ENCODE measurements around the gene CFDP1.
"Not testable (repeated sequence)": the region's sequence is repeated elsewhere in the genome, so short reads cannot be mapped to it uniquely, and the experiment has no call there.

Gene CFDP1

GRCh38 chr16:75289189-75289588 is 144.1 kb downstream of the CFDP1 start:
- H3K4me1 ChIP-seq = peaks cover 28% of the 10 kb centered on the region
- H3K9ac ChIP-seq = no peak overlapping the region
- no peak overlapping the region for H3K4me3 ChIP-seq
- no peaks in the 10 kb centered on the region for H3K9me3 ChIP-seq
- H3K27me3 ChIP-seq = peaks cover 47% of the 10 kb centered on the region
- peaks cover 86% of the 10 kb centered on the region for H4K20me1 ChIP-seq
- no peak overlapping the region for H3K27ac ChIP-seq
- H3K36me3 ChIP-seq = peaks cover 54% of the 10 kb centered on the region
- H3K4me2 ChIP-seq = peak overlapping the region; percentile 80
- no peak for TF ChIP-seq Cebpa-rat (IDR thresholded peaks at IDR 0.05)

- peaks cover 49% of the 10 kb centered on the region for H3K36me3 ChIP-seq
- H3K4me2 ChIP-seq = peak overlapping the region; percentile 80
- H3K4me1 ChIP-seq = peaks cover 28% of the 10 kb centered on the region
- no peaks in the 10 kb centered on the region for H3K9me3 ChIP-seq
- H3K4me3 ChIP-seq = no peak overlapping the region
- H4K20me1 ChIP-seq = peaks cover 81% of the 10 kb centered on the region
- no peak overlapping the region for H3K9ac ChIP-seq
- H3K27me3 ChIP-seq = peaks cover 47% of the 10 kb centered on the region
- no peak overlapping the region for H3K27ac ChIP-seq
- no peak for TF ChIP-seq Cebpa-rat (IDR thresholded peaks at IDR 0.05)
These were observed 144.6 kb downstream of the CFDP1 start for GRCh38 chr16:75288596-75289120.

GRCh38 chr16:75288181-75288580 is 145.1 kb downstream of the CFDP1 start:
- Histone ChIP-seq H3K4me1 (peaks cover 28% of the 10 kb centered on the region), H3K9ac (no peak overlapping the region), H3K4me3 (no peak overlapping the region), H3K36me3 (peaks cover 44% of the 10 kb centered on the region), H4K20me1 (peaks cover 77% of the 10 kb centered on the region), H3K27me3 (peaks cover 47% of the 10 kb centered on the region), H3K4me2 (peak overlapping the region; percentile 80), H3K9me3 (no peaks in the 10 kb centered on the region), H3K27ac (no peak overlapping the region)
- no peak for TF ChIP-seq Cebpa-rat (IDR thresholded peaks at IDR 0.05)

- Histone ChIP-seq H3K9ac (no peak overlapping the region), H4K20me1 (peaks cover 77% of the 10 kb centered on the region), H3K4me3 (no peak overlapping the region), H3K9me3 (no peaks in the 10 kb centered on the region), H3K27me3 (peaks cover 47% of the 10 kb centered on the region), H3K4me2 (peak overlapping the region; percentile 80), H3K4me1 (peaks cover 28% of the 10 kb centered on the region), H3K27ac (no peak overlapping the region), H3K36me3 (peaks cover 40% of the 10 kb centered on the region)
- no peak for TF ChIP-seq Cebpa-rat (IDR thresholded peaks at IDR 0.05)
These were observed 145.6 kb downstream of the CFDP1 start for GRCh38 chr16:75287708-75288107.

- Histone ChIP-seq H3K9me3 (no peaks in the 10 kb centered on the region), H3K36me3 (peaks cover 26% of the 10 kb centered on the region), H4K20me1 (peaks cover 77% of the 10 kb centered on the region), H3K27me3 (peaks cover 46% of the 10 kb centered on the region), H3K9ac (no peak overlapping the region), H3K4me3 (no peak overlapping the region), H3K4me2 (no peak overlapping the region), H3K4me1 (peaks cover 28% of the 10 kb centered on the region), H3K27ac (no peak overlapping the region)
- no peak for TF ChIP-seq Cebpa-rat (IDR thresholded peaks at IDR 0.05)
These were observed 146.9 kb downstream of the CFDP1 start for GRCh38 chr16:75286389-75286788.

GRCh38 chr16:75282466-75283281 is 150.6 kb downstream of the CFDP1 start:
- no peak overlapping the region for H3K27ac ChIP-seq

GRCh38 chr16:75281826-75282225 is 151.5 kb downstream of the CFDP1 start:
- Histone ChIP-seq H3K4me1 (no peaks in the 10 kb centered on the region), H3K9ac (no peak overlapping the region), H3K9me3 (no peaks in the 10 kb centered on the region), H3K27me3 (peaks cover 24% of the 10 kb centered on the region), H3K4me3 (no peak overlapping the region), H3K4me2 (no peak overlapping the region), H3K36me3 (peaks cover 3% of the 10 kb centered on the region; the same call in 1 of the 2 replicates), H4K20me1 (peaks cover 44% of the 10 kb centered on the region), H3K27ac (no peak overlapping the region)
- TF ChIP-seq Cebpa-rat (IDR thresholded peaks at IDR 0.05) = no peak

More at GRCh38 chr16:75282466-75283281, 150.6 kb downstream of the CFDP1 start:
- TF ChIP-seq Cebpa-rat (IDR thresholded peaks at IDR 0.05) = no peak
- no peak overlapping the region for H3K4me3 ChIP-seq
- peaks cover 53% of the 10 kb centered on the region for H4K20me1 ChIP-seq
- no peak overlapping the region for H3K4me2 ChIP-seq
- H3K27me3 ChIP-seq = peaks cover 32% of the 10 kb centered on the region
- no peak overlapping the region for H3K9ac ChIP-seq
- H3K9me3 ChIP-seq = no peaks in the 10 kb centered on the region
- H3K4me1 ChIP-seq = peaks cover 8% of the 10 kb centered on the region
- H3K36me3 ChIP-seq = peaks cover 8% of the 10 kb centered on the region; the same call in 1 of the 2 replicates

GRCh38 chr16:75281009-75281408 is 152.3 kb downstream of the CFDP1 start:
- Histone ChIP-seq H4K20me1 (peaks cover 36% of the 10 kb centered on the region), H3K27me3 (peaks cover 18% of the 10 kb centered on the region)
- H3K4me3 ChIP-seq, H3K27ac ChIP-seq, H3K9ac ChIP-seq, H3K9me3 ChIP-seq, H3K4me2 ChIP-seq, H3K4me1 ChIP-seq, H3K36me3 ChIP-seq: not testable (repeated sequence)

GRCh38 chr16:75280331-75280804 is 152.9 kb downstream of the CFDP1 start:
- Histone ChIP-seq H3K9me3 (no peaks in the 10 kb centered on the region), H3K4me2 (no peak overlapping the region), H4K20me1 (peaks cover 32% of the 10 kb centered on the region), H3K27ac (no peak overlapping the region), H3K27me3 (peaks cover 18% of the 10 kb centered on the region), H3K4me1 (no peaks in the 10 kb centered on the region), H3K9ac (no peak overlapping the region), H3K4me3 (no peak overlapping the region), H3K36me3 (no peaks in the 10 kb centered on the region)
- TF ChIP-seq Cebpa-rat (IDR thresholded peaks at IDR 0.05) = no peak

GRCh38 chr16:75279305-75279704 is 154.0 kb downstream of the CFDP1 start:
- no peak overlapping the region for H3K27ac ChIP-seq

More at GRCh38 chr16:75279305-75279704, 154.0 kb downstream of the CFDP1 start:
- no peaks in the 10 kb centered on the region for H3K9me3 ChIP-seq
- no peak for TF ChIP-seq Cebpa-rat (IDR thresholded peaks at IDR 0.05)
- no peak overlapping the region for H3K9ac ChIP-seq
- H3K4me1 ChIP-seq = peaks cover 6% of the 10 kb centered on the region
- no peak overlapping the region for H3K4me3 ChIP-seq
- H3K27me3 ChIP-seq = peaks cover 18% of the 10 kb centered on the region
- peaks cover 32% of the 10 kb centered on the region for H4K20me1 ChIP-seq
- H3K4me2 ChIP-seq = no peak overlapping the region
- no peaks in the 10 kb centered on the region for H3K36me3 ChIP-seq
